Sigmoid colon (tissue), 4 donors: ENCODE measurements around the gene VMAC.
A peak's percentile ranks its signal among the peaks of the same experiment; 100 is the strongest.

ENCODE experiments used
- CTCF ChIP-seq, 4 experiments: fragments of 450-650 bp in 3 of 4; fragments of 200-600 bp in 1 of 4; IDR thresholded peaks; one replicate each; pipeline ENCODE4 v1.5.1; 2016 to 2019; ENCODE audit warnings: antibody characterized with exemption in 4 of 4, mild to moderate bottlenecking in 3 of 4, moderate library complexity in 2 of 4
- EP300 ChIP-seq, 4 donors: sonication (generic); formaldehyde crosslinking; IDR thresholded peaks; one replicate each; pipeline ENCODE4 v1.6.1; 2017; ENCODE audit warnings: antibody characterized with exemption in 4 of 4
- POLR2AphosphoS5 ChIP-seq, 4 donors: sonication (generic); formaldehyde crosslinking; IDR thresholded peaks; one replicate each; pipeline ENCODE4 v1.6.1; 2017; ENCODE audit warnings: antibody characterized with exemption in 4 of 4

- TF ChIP-seq POLR2AphosphoS5 (IDR thresholded peaks at IDR 0.05), result peak in 2 of 4 donors; percentile 9 to 10
- no peak for TF ChIP-seq CTCF (IDR thresholded peaks at IDR 0.05)
- no peak for TF ChIP-seq EP300 (IDR thresholded peaks at IDR 0.05)
These were observed 9.2 kb downstream of the VMAC start, which contains the start of gene CAPS for GRCh38 chr19:5913739-5914357.
